HepG2 (cell line): ENCODE measurements around the gene FKBP1A. TPM values are rescaled to one million over a fixed set of nuclear protein-coding genes. Genes with fewer than 3 reads are reported as not detected.

ENCODE experiments used
- ATAC-seq: fragments of 200-7000 bp; cut with Tn5 transposase; 3 replicates; pipeline ENCODE4 v1.9.1; 2020; ENCODE audit warnings: mild to moderate bottlenecking, moderate library complexity
- BruUV-seq: library from RNA; stranded (reverse); fragments of 400-500 nt; replicated peaks from 2 replicates; lab custom pipeline; 2021; lab: Mats Ljungman, UMichigan
- CTCF ChIA-PET: fragments of 300-600 bp; formaldehyde crosslinking; extraction: SDS; loops from one replicate; lab custom pipeline; 2021; ENCODE audit warnings: low total read pairs, inconsistent platforms, low intra/inter-chr PET ratio; lab: Yijun Ruan, JAX
- POLR2A ChIA-PET: fragments of 350-600 bp; sonication (Branson Sonifier 250); formaldehyde crosslinking; loops from one replicate; lab custom pipeline; 2020; ENCODE audit warnings: antibody characterized with exemption, inconsistent platforms; lab: Yijun Ruan, JAX
- DNase-seq: peaks from one replicate; pipeline ENCODE4 v3.0.0-alpha.2; 2015; ENCODE audit warnings: low spot score
- FAIRE-seq: peaks from 3 replicates; lab custom pipeline; 2011; peaks lifted over from hg19 to GRCh38; lab: Jason Lieb, UNC
- H2AFZ ChIP-seq: one replicate; pipeline ENCODE4 v1.6.1; 2011; ENCODE audit warnings: low read length, inconsistent platforms
- H3K27ac ChIP-seq: fragments of 300-600 bp; 3 replicates; pipeline ENCODE4 v1.8.0; 2011; ENCODE audit warnings: mixed run types, mild to moderate bottlenecking, mixed read lengths, low read length, inconsistent platforms; ENCODE audit not compliant: insufficient read depth; ENCODE audit errors: extremely low read length
- H3K27me3 ChIP-seq, 2 experiments: fragments of 200-600 bp in 1 of 2; 2 replicates in 1 of 2; 3 replicates in 1 of 2; pipeline versions ENCODE4 v1.6.0 to v1.8.0; 2011; ENCODE audit warnings: low read length in 2 of 2, mild to moderate bottlenecking in 2 of 2, moderate library complexity in 2 of 2, inconsistent platforms in 1 of 2; ENCODE audit not compliant: insufficient read depth in 2 of 2, control insufficient read depth in 1 of 2
- H3K36me3 ChIP-seq, 2 experiments: fragments of 200-600 bp in 1 of 2; replicated peaks in 1 of 2; 2 replicates in 1 of 2; 3 replicates in 1 of 2; pipeline versions ENCODE4 v1.5.1 to v1.8.0; 2011; ENCODE audit warnings: low read length in 2 of 2, inconsistent platforms in 1 of 2; ENCODE audit not compliant: insufficient read depth in 2 of 2, control insufficient read depth in 1 of 2
- H3K4me1 ChIP-seq: 2 replicates; pipeline ENCODE4 v1.5.1; 2012; ENCODE audit warnings: low read length, inconsistent platforms; ENCODE audit not compliant: insufficient read depth
- H3K4me2 ChIP-seq: 2 replicates; pipeline ENCODE4 v1.6.0; 2011; ENCODE audit warnings: low read depth, low read length, inconsistent platforms
- H3K4me3 ChIP-seq, 3 experiments: fragments of 200-600 bp in 1 of 3; sonication (generic), shearing (Covaris generic) in 1 of 3; replicated peaks in 1 of 3; 2 replicates each; pipeline ENCODE4 v1.5.1; 2011 to 2016; ENCODE audit warnings: low read length in 3 of 3, inconsistent platforms in 2 of 3, low read depth in 2 of 3, mild to moderate bottlenecking in 2 of 3, control low read depth in 1 of 3, mixed read lengths in 1 of 3; ENCODE audit not compliant: insufficient read depth in 1 of 3
- H3K79me2 ChIP-seq: one replicate; pipeline ENCODE4 v1.6.1; 2011; ENCODE audit warnings: low read length, inconsistent platforms; ENCODE audit not compliant: insufficient read depth
- H3K9ac ChIP-seq: 2 replicates; pipeline ENCODE4 v1.6.0; 2011; ENCODE audit warnings: mild to moderate bottlenecking, low read depth, low read length, inconsistent platforms; ENCODE audit not compliant: insufficient read depth
- H3K9me3 ChIP-seq: 2 replicates; pipeline ENCODE4 v1.5.1; 2012; ENCODE audit warnings: mild to moderate bottlenecking, low read length
- H4K20me1 ChIP-seq: 2 replicates; pipeline ENCODE4 v1.6.0; 2011; ENCODE audit warnings: inconsistent platforms, mild to moderate bottlenecking, low read length, moderate library complexity; ENCODE audit not compliant: insufficient read depth
- DDIT3 ChIP-seq: sonication (generic); formaldehyde crosslinking; IDR thresholded peaks from 2 replicates; pipeline ENCODE4 v1.4.0; 2020; ENCODE audit warnings: mild to moderate bottlenecking, missing genetic modification reagents
- HHEX ChIP-seq: IDR thresholded peaks from 2 replicates; pipeline ENCODE4 v1.6.1; 2016; ENCODE audit warnings: control low read depth
- HNF4A ChIP-seq: sonication (generic); formaldehyde crosslinking; IDR thresholded peaks from 2 replicates; pipeline ENCODE4 v1.4.0; 2020; ENCODE audit warnings: missing genetic modification reagents
- KDM1A ChIP-seq: IDR thresholded peaks from 2 replicates; pipeline ENCODE4 v1.6.1; 2016; ENCODE audit warnings: missing compliant biosample characterization
- NR1H2 ChIP-seq: sonication (generic); formaldehyde crosslinking; IDR thresholded peaks from 2 replicates; pipeline ENCODE4 v1.8.1; 2022; ENCODE audit warnings: low read depth, missing genetic modification reagents, borderline replicate concordance
- PHF20 ChIP-seq: sonication (generic); formaldehyde crosslinking; IDR thresholded peaks from 2 replicates; pipeline ENCODE4 v1.5.0; 2020; ENCODE audit warnings: mild to moderate bottlenecking, missing genetic modification reagents
- TEF ChIP-seq: sonication (generic); formaldehyde crosslinking; IDR thresholded peaks from 2 replicates; pipeline ENCODE4 v1.5.0; 2020; ENCODE audit warnings: missing genetic modification reagents
- ZBTB21 ChIP-seq: sonication (generic); formaldehyde crosslinking; IDR thresholded peaks from 2 replicates; pipeline ENCODE4 v1.4.0; 2020; ENCODE audit warnings: missing genetic modification reagents
- ZFP36L2 ChIP-seq: sonication (generic); formaldehyde crosslinking; IDR thresholded peaks from 2 replicates; pipeline ENCODE4 v1.4.0; 2020; ENCODE audit warnings: missing genetic modification reagents
- ZNF207 ChIP-seq: fragments of 450-650 bp; IDR thresholded peaks from 2 replicates; pipeline ENCODE4 v1.6.1; 2016; ENCODE audit warnings: antibody characterized with exemption, borderline replicate concordance
- ZNF841 ChIP-seq: sonication (generic); formaldehyde crosslinking; IDR thresholded peaks from 2 replicates; pipeline ENCODE4 v1.8.1; 2023; ENCODE audit warnings: missing genetic modification reagents, borderline replicate concordance
- ZNF891 ChIP-seq: sonication (generic); formaldehyde crosslinking; IDR thresholded peaks from 2 replicates; pipeline ENCODE4 v1.5.0; 2020; ENCODE audit warnings: mild to moderate bottlenecking, missing genetic modification reagents
- WGBS: methylation state at CpG from one replicate; pipeline ENCODE4 v1.1.6; 2017; ENCODE audit warnings: low lambda C conversion rate; 5-methylcytosine and 5-hydroxymethylcytosine counted together
- in situ Hi-C: cut with HindIII; loops from 2 replicates; pipeline ENCODE4 v1.10.0; 2017; ENCODE audit warnings: low pct_unique_long_range_greater_than_20kb; ENCODE audit not compliant: extremely low pct_ligation_motif_present
- intact Hi-C: fragments of 100-400 bp; cut with micrococcal nuclease; formaldehyde crosslinking; loops from one replicate; pipeline ENCODE4 v1.10.0; 2022; ENCODE audit not compliant: unreplicated experiment
- polyA plus RNA-seq, 8 experiments: library from polyadenylated mRNA; depleted of rRNA in 3 of 8; stranded (reverse) in 7 of 8; unstranded in 1 of 8; fragments of >200 nt; fragmentation: Illumina TruSeq in 4 of 8; extraction: Trizol in 4 of 8; gene quantifications; 2 replicates each; pipeline versions ENCODE4 v1.2.1 to v1.2.3, GENCODE V29; 2011 to 2016; ENCODE audit warnings: low read depth in 4 of 8, missing spikeins in 1 of 8, mixed read lengths in 1 of 8; ENCODE audit not compliant: insufficient read depth in 1 of 8
- total RNA-seq, 5 experiments: library from RNA; depleted of rRNA; stranded (reverse); fragments of >200 nt; fragmentation: Illumina TruSeq; extraction: Trizol; gene quantifications; 2 replicates each; pipeline ENCODE4 v1.2.3, GENCODE V29; 2016; ENCODE audit warnings: low read depth in 1 of 5

The FKBP1A gene
- total and polyA plus RNA-seq, 2 of the 13 experiments (the other 11 are each of a cell fraction or from before 2014, with no cell fraction given), result 119 to 468 TPM

GRCh38 chr20:1420066-1420465 lies 27.2 kb upstream of the FKBP1A start:
- Histone ChIP-seq H3K9me3 (no peaks in the 10 kb centered on the region), H2AFZ (no peak overlapping the region), H3K9ac (no peak overlapping the region), H3K4me3 (no peak overlapping the region), H3K4me1 (peaks cover 31% of the 10 kb centered on the region), H3K79me2 (no peaks in the 10 kb centered on the region), H3K27me3 (no peaks in the 10 kb centered on the region), H3K36me3 (no peaks in the 10 kb centered on the region), H3K4me2 (no peak overlapping the region), H3K27ac (no peak overlapping the region), H4K20me1 (no peaks in the 10 kb centered on the region)
- ChIA-PET POLR2A (no interaction called here), CTCF (no interaction called here)
- intact Hi-C loops, result no loop called here
- FAIRE-seq, result no peak
- TF ChIP-seq HHEX (CRISPR knock-in tag), result no peak
- no peak for TF ChIP-seq ZFP36L2 (CRISPR knock-in tag)
- TF ChIP-seq ZBTB21 (CRISPR knock-in tag), result no peak
- no peak for TF ChIP-seq TEF (CRISPR knock-in tag)
- TF ChIP-seq KDM1A (CRISPR knock-in tag), result no peak
- TF ChIP-seq ZNF841 (CRISPR knock-in tag), result no peak
- no peak for TF ChIP-seq HNF4A (CRISPR knock-in tag)
- no peak for TF ChIP-seq ZNF207
- TF ChIP-seq PHF20 (CRISPR knock-in tag), result no peak
- TF ChIP-seq NR1H2 (CRISPR knock-in tag), result no peak
- TF ChIP-seq DDIT3, result no peak
- no peak for TF ChIP-seq ZNF891 (CRISPR knock-in tag)
- no TSS peak for BruUV-seq
- in situ Hi-C loops, result no loop called here
- ATAC-seq, result no peak
- WGBS, result 71% methylated on average over 4 of the region's 4 CpGs
- DNase-seq, result no peak
